Hematopoietic multipotent progenitor cell (in vitro differentiated cells): Measurements from ENCODE around the gene FJX1. TPM values are rescaled to one million over a fixed set of nuclear protein-coding genes. Genes with fewer than 3 reads are reported as not detected.
A peak's percentile ranks its signal among the peaks of the same experiment; 100 is the strongest.
"Not testable (repeated sequence)": the region's sequence is repeated elsewhere in the genome, so short reads cannot be mapped to it uniquely, and the experiment has no call there.

ENCODE experiments used
- DNase-seq, 3 donors: peaks; one replicate each; pipeline ENCODE4 v3.0.0-alpha.2; 2011 to 2015; ENCODE audit warnings: low read depth in 2 of 3, low spot score in 2 of 3
- total RNA-seq: library from RNA; depleted of rRNA; stranded (reverse); fragments of >200 nt; gene quantifications from one replicate; pipeline ENCODE4 v1.2.3, GENCODE V29; 2012

Gene FJX1
- total RNA-seq, 1 donor = 0.54 TPM

GRCh38 chr11:35662649-35663407 is 44.6 kb downstream of the FJX1 start, which contains the start of gene TRIM44:
TRIM44 (plus strand) TSS chr11:35662775; CDS start chr11:35663112, 337 bp downstream.
- DNase-seq = peak; percentile 55 to 85 (median 82)

GRCh38 chr11:35663408-35663702 is 45.1 kb downstream of the FJX1 start:
- no peak for DNase-seq

GRCh38 chr11:35664977-35665441 is 46.7 kb downstream of the FJX1 start:
- DNase-seq = peak in 1 of 3 donors; percentile 48

GRCh38 chr11:35667257-35667656 is 49.0 kb downstream of the FJX1 start:
- no peak for DNase-seq

GRCh38 chr11:35668350-35668749 is 50.1 kb downstream of the FJX1 start:
- DNase-seq = not testable (repeated sequence)

Other genes with a start within 250 kb of the FJX1 start
- under 0.01 TPM for gene SLC1A2, start 198.9 kb upstream of the FJX1 start, total RNA-seq
- gene PAMR1, start 92.8 kb upstream of the FJX1 start, total RNA-seq = not detected
- 28.0 TPM for gene TRIM44, start 44.3 kb downstream of the FJX1 start, total RNA-seq